Kidney tubule cell (primary cell): Measurements from ENCODE around the gene PRKCB.
A peak's percentile ranks its signal among the peaks of the same experiment; 100 is the strongest.

Experiments used
- DNase-seq: peaks from one replicate; pipeline ENCODE4 v3.0.0-alpha.2; 2018; ENCODE audit warnings: low spot score

PRKCB gene

GRCh38 chr16:23943604-23944003 is 107.8 kb downstream of the PRKCB start:
- DNase-seq = no peak

- DNase-seq = no peak
Measured at GRCh38 chr16:23944381-23944780, 108.6 kb downstream of the PRKCB start.

- no peak for DNase-seq
Measured at GRCh38 chr16:23945243-23945642, 109.5 kb downstream of the PRKCB start.

- no peak for DNase-seq
Measured at GRCh38 chr16:23947838-23948237, 112.1 kb downstream of the PRKCB start.

- DNase-seq = no peak
Measured at GRCh38 chr16:23948949-23949411, 113.2 kb downstream of the PRKCB start.

GRCh38 chr16:23949630-23950290 is 114.0 kb downstream of the PRKCB start:
- DNase-seq = no peak

GRCh38 chr16:23950291-23950894 is 114.6 kb downstream of the PRKCB start:
- DNase-seq = no peak

GRCh38 chr16:23950898-23951297 is 115.1 kb downstream of the PRKCB start:
- DNase-seq = no peak

- peak; percentile 14 for DNase-seq
Measured at GRCh38 chr16:23952128-23952970, 116.6 kb downstream of the PRKCB start.

- no peak for DNase-seq
Measured at GRCh38 chr16:23952971-23953300, 117.2 kb downstream of the PRKCB start.

- no peak for DNase-seq
Measured at GRCh38 chr16:23953476-23953875, 117.7 kb downstream of the PRKCB start.

GRCh38 chr16:23955088-23955487 is 119.3 kb downstream of the PRKCB start:
- DNase-seq = no peak

GRCh38 chr16:23957287-23957686 is 121.5 kb downstream of the PRKCB start:
- no peak for DNase-seq

- DNase-seq = no peak
Measured at GRCh38 chr16:23959072-23959751, 123.4 kb downstream of the PRKCB start.

GRCh38 chr16:23959752-23960072 is 123.9 kb downstream of the PRKCB start:
- no peak for DNase-seq

GRCh38 chr16:23960081-23960885 is 124.5 kb downstream of the PRKCB start:
- DNase-seq = no peak

GRCh38 chr16:23962001-23962400 is 126.2 kb downstream of the PRKCB start:
- no peak for DNase-seq

GRCh38 chr16:23964136-23964535 is 128.4 kb downstream of the PRKCB start:
- DNase-seq = no peak

GRCh38 chr16:23965137-23965733 is 129.5 kb downstream of the PRKCB start:
- no peak for DNase-seq

- DNase-seq = no peak
Measured at GRCh38 chr16:23966597-23967394, 131.0 kb downstream of the PRKCB start.

GRCh38 chr16:23967775-23968174 is 132.0 kb downstream of the PRKCB start:
- no peak for DNase-seq
